ENCODE measurements around the gene COL21A1. TPM values are rescaled to one million over a fixed set of nuclear protein-coding genes. Genes with fewer than 3 reads are reported as not detected.

COL21A1 gene
- total RNA-seq, 1 experiment from 2014 or later = 1.8 TPM

DNA sequence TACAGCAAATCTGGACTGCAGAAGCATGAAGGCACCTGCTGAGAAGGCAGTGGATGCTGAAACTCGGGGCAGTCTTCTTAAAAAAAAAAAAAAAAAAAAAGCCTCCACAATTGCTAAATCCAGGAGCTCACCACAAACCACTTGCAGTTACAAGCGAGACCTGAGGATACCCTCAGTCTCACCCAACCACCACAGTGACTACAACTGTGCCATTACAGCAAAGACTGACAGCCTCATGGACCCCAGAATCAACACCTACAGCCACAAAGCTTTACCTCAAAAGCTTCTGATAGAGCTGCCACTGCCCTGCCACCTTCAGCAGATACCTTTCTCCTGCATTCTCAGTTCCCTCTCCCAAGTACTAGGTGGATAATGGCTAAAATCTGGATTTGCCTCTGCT is 9.0 kb downstream of the COL21A1 start:
- H2AFZ ChIP-seq (ENCODE audit: low read length) = no peak overlapping the region

More for the DNA sequence above, 9.0 kb downstream of the COL21A1 start:
- peaks cover 0 to 3% of the 10 kb centered on the region in 2 experiments; a peak in 1 of 4 replicates for H3K4me1 Mint-ChIP-seq
- Histone ChIP-seq H3T11ph (ENCODE audit: low read length) (no peak overlapping the region), H3K27ac (ENCODE audit: insufficient read length, low read depth, low read length) (no peak overlapping the region), H3K79me1 (ENCODE audit: insufficient read depth, low read depth, low read length, poor library complexity, severe bottlenecking) (no peaks in the 10 kb centered on the region), H3K4me1 (ENCODE audit: insufficient read depth, low read length) (no peaks in the 10 kb centered on the region), H3K23me2 (ENCODE audit: insufficient read length, low read depth, low read length, poor library complexity, severe bottlenecking) (no peaks in the 10 kb centered on the region), H3K27me3 (ENCODE audit: insufficient read depth, low read length) (no peaks in the 10 kb centered on the region), H3K4me2 (ENCODE audit: insufficient read depth, insufficient read length, low read length) (no peak overlapping the region), H3K18ac (ENCODE audit: insufficient read length, low read depth, low read length) (no peak overlapping the region), H2BK12ac (ENCODE audit: insufficient read length, low read depth, low read length) (peak overlapping the region; percentile 87), H3K56ac (ENCODE audit: insufficient read length, low read depth, low read length) (no peak overlapping the region), H3K4ac (ENCODE audit: low read depth, low read length) (no peak overlapping the region), H3K9ac (ENCODE audit: extremely low read depth, insufficient read length, low read length) (no peak overlapping the region), H4K8ac (replicated peaks; ENCODE audit: insufficient read length, low read depth, low read length) (no peak overlapping the region), H3K9me3 (ENCODE audit: control insufficient read depth, low read depth, low read length) (no peaks in the 10 kb centered on the region), H3K79me2 (ENCODE audit: insufficient read depth, low read length) (no peaks in the 10 kb centered on the region), H4K20me1 (ENCODE audit: control insufficient read depth, insufficient read depth, insufficient read length) (no peaks in the 10 kb centered on the region), H2BK5ac (ENCODE audit: insufficient read length, low read length) (no peak overlapping the region), H4K5ac (ENCODE audit: insufficient read length, low read depth, low read length) (no peak overlapping the region), H3K23ac (ENCODE audit: insufficient read length, low read depth, low read length) (no peak overlapping the region), H4K91ac (ENCODE audit: insufficient read length, low read depth, low read length) (no peak overlapping the region), H2BK15ac (ENCODE audit: low read depth, low read length) (no peak overlapping the region), H3K14ac (ENCODE audit: insufficient read depth, low read length) (peak overlapping the region; percentile 64; the same call in 1 of the 2 replicates), H2BK20ac (ENCODE audit: low read depth, low read length, poor library complexity, severe bottlenecking) (no peak overlapping the region), H2BK120ac (ENCODE audit: low read depth, low read length, poor library complexity, severe bottlenecking) (no peak overlapping the region), H2AK5ac (ENCODE audit: insufficient read length, low read length) (no peak overlapping the region)
- H3K4me3 Mint-ChIP-seq = no peak overlapping the region
- no peaks in the 10 kb centered on the region for H3K36me3 Mint-ChIP-seq (ENCODE audit: insufficient read depth in 1 of 3, low read depth in 3 of 3)
- WGBS (ENCODE audit: extremely low coverage, insufficient read length, low lambda C conversion rate) = no CpG with 5 or more reads among the region's 2 CpGs
- TF ChIP-seq, protein P1, sequence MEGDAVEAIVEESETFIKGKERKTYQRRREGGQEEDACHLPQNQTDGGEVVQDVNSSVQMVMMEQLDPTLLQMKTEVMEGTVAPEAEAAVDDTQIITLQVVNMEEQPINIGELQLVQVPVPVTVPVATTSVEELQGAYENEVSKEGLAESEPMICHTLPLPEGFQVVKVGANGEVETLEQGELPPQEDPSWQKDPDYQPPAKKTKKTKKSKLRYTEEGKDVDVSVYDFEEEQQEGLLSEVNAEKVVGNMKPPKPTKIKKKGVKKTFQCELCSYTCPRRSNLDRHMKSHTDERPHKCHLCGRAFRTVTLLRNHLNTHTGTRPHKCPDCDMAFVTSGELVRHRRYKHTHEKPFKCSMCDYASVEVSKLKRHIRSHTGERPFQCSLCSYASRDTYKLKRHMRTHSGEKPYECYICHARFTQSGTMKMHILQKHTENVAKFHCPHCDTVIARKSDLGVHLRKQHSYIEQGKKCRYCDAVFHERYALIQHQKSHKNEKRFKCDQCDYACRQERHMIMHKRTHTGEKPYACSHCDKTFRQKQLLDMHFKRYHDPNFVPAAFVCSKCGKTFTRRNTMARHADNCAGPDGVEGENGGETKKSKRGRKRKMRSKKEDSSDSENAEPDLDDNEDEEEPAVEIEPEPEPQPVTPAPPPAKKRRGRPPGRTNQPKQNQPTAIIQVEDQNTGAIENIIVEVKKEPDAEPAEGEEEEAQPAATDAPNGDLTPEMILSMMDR (conservative IDR thresholded peaks at IDR 0.05) = no peak
- no peaks in the 10 kb centered on the region for H3K9me3 Mint-ChIP-seq
- no peak for DNase-seq
- no peaks in the 10 kb centered on the region for H3K27me3 Mint-ChIP-seq (ENCODE audit: low read depth)
- H3K27ac Mint-ChIP-seq = no peak overlapping the region
